SK-N-MC (cell line): ENCODE measurements around the gene EPHX1.

Experiments
- DNase-seq: peaks from one replicate; pipeline ENCODE4 v3.0.0-alpha.2; 2011; ENCODE audit warnings: low read depth, low spot score
- H3K27ac ChIP-seq: fragments of 200-600 bp; sonication (generic); 2 replicates; pipeline ENCODE4 v1.5.1; 2016; ENCODE audit warnings: mixed run types
- H3K36me3 ChIP-seq: fragments of 200-600 bp; sonication (generic); 2 replicates; pipeline ENCODE4 v1.6.1; 2017; ENCODE audit warnings: antibody characterized with exemption, low read length, mixed read lengths; ENCODE audit not compliant: insufficient read depth
- H3K4me3 ChIP-seq: fragments of 200-600 bp; sonication (generic); 2 replicates; pipeline ENCODE4 v1.5.1; 2016
- H3K9ac ChIP-seq: fragments of 200-600 bp; sonication (generic); 2 replicates; pipeline ENCODE4 v1.8.0; 2017; ENCODE audit warnings: mixed run types, mixed read lengths; ENCODE audit not compliant: insufficient read length
- H3K9me3 ChIP-seq: fragments of 200-600 bp; sonication (generic); 2 replicates; pipeline ENCODE4 v1.6.1; 2017; ENCODE audit warnings: low read depth, mild to moderate bottlenecking, antibody characterized with exemption, low read length, moderate library complexity, mixed read lengths
- EZH2 ChIP-seq: fragments of 200-600 bp; sonication (generic); IDR thresholded peaks from one replicate; pipeline ENCODE4 v1.6.1; 2017; ENCODE audit warnings: antibody characterized with exemption
- FOXP2 ChIP-seq: optimal IDR thresholded peaks from 2 replicates; pipeline ENCODE3; 2011; ENCODE audit warnings: mild to moderate bottlenecking, moderate library complexity; ENCODE audit not compliant: insufficient read depth; ENCODE audit errors: extremely low read length, control extremely low read depth
- POLR2AphosphoS5 ChIP-seq: IDR thresholded peaks from 2 replicates; pipeline ENCODE4 v1.6.1; 2012; ENCODE audit warnings: mild to moderate bottlenecking, low read depth, low read length, borderline replicate concordance

The EPHX1 gene

GRCh38 chr1:225888898-225889601, 79.1 kb downstream of the EPHX1 start, which contains the start of gene LEFTY1:
LEFTY1 (minus strand) TSS chr1:225889146; CDS start chr1:225889066, 80 bp downstream.
- DNase-seq = no peak
- Histone ChIP-seq H3K27ac (no peak within 1 kb of the TSS), H3K36me3 (no peaks in the 10 kb centered on the region), H3K4me3 (no peak within 1 kb of the TSS), H3K9me3 (no peaks in the 10 kb centered on the region), H3K9ac (no peak within 1 kb of the TSS)
- no peak for TF ChIP-seq EZH2
- no peak for TF ChIP-seq POLR2AphosphoS5
- no peak for TF ChIP-seq FOXP2

DNA sequence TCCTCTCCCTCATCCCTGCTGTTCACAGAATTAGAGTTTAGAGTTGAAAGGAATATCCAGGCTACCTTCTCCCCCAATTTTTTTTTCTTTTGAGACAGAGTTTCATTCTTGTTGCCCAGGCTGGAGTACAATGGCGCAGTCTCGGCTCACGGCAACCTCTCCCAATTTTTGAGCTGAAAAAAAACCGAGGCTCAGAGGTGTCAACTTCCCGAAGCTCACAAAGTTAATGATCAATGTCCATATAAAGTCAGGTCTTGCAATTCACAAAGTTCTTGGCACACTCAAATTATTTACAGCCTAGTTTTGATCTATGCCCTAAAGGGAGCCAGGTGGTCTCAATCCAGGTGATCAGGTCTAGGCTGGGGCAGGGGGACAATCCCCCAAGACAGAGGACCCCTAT, 79.8 kb downstream of the EPHX1 start:
- Histone ChIP-seq H3K4me3 (no peak overlapping the region), H3K36me3 (no peaks in the 10 kb centered on the region), H3K27ac (no peak overlapping the region), H3K9ac (no peak overlapping the region), H3K9me3 (no peaks in the 10 kb centered on the region)
- TF ChIP-seq EZH2 = no peak
- TF ChIP-seq FOXP2 = no peak
- no peak for TF ChIP-seq POLR2AphosphoS5
- DNase-seq = no peak

- H3K9ac ChIP-seq = no peak overlapping the region
- no peaks in the 10 kb centered on the region for H3K36me3 ChIP-seq
- TF ChIP-seq POLR2AphosphoS5 = no peak
- TF ChIP-seq FOXP2 = no peak
- no peak for TF ChIP-seq EZH2
- H3K9me3 ChIP-seq = no peaks in the 10 kb centered on the region
- H3K27ac ChIP-seq = no peak overlapping the region
- no peak for DNase-seq
- no peak overlapping the region for H3K4me3 ChIP-seq
Observed at GRCh38 chr1:225890346-225891228, 80.7 kb downstream of the EPHX1 start.

- H3K4me3 ChIP-seq = no peak overlapping the region
- no peak for DNase-seq
- H3K9ac ChIP-seq = no peak overlapping the region
- TF ChIP-seq POLR2AphosphoS5 = no peak
- no peak for TF ChIP-seq EZH2
- TF ChIP-seq FOXP2 = no peak
- H3K9me3 ChIP-seq = no peaks in the 10 kb centered on the region
- H3K27ac ChIP-seq = no peak overlapping the region
- no peaks in the 10 kb centered on the region for H3K36me3 ChIP-seq
Observed at GRCh38 chr1:225891229-225891972, 81.5 kb downstream of the EPHX1 start.

DNA sequence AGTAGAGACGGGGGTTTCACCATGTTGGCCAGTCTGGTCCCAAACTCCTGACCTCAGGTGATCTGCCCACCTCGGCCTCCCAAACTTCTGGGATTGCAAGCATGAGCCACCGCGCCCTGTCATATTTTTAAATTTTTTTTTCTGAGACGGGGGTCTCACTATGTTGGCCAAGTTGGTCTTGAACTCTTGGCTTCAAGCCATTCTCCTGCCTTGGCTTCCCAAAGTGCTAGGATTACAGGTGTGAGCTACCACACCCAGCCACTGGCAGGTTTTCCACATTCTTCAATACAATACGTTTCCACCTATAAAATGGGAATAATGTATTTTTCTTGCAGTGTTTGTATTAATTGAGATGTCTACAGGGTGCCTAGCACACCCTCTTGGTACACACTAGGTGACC, 82.4 kb downstream of the EPHX1 start:
- no peaks in the 10 kb centered on the region for H3K9me3 ChIP-seq
- no peak overlapping the region for H3K4me3 ChIP-seq
- DNase-seq = no peak
- H3K36me3 ChIP-seq = no peaks in the 10 kb centered on the region
- no peak overlapping the region for H3K9ac ChIP-seq
- TF ChIP-seq FOXP2 = no peak
- no peak overlapping the region for H3K27ac ChIP-seq
